ENCODE results near the gene RPS24. TPM values are rescaled to one million over a fixed set of nuclear protein-coding genes. Genes with fewer than 3 reads are reported as not detected.

The RPS24 gene
- total and polyA plus RNA-seq, 2 of the 13 experiments (the other 11 are each of a cell fraction or from before 2014, with no cell fraction given) = 2,690 to 3,319 TPM

DNA sequence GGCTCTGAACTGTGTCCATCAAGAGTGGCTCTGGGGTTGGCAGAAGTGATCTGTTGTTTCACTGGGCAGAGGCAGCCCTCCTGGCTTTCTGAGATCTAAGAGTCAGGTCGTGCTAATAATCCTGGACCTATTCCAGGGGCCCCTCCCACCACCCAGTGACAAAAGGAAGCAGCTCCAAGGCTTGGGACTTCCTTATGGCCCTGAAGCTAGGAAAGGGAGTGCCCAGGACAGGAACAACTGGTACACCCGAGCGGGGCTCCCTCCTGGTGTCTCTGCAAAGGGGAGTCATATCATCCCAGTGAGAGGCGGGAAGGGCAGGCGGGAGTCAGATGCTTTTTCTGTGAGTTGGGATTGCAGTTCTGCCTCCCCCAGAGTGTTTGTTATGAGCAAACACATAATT is 32.3 kb downstream of the RPS24 start:
- FAIRE-seq (no peak), ATAC-seq (no peak), DNase-seq (ENCODE audit: low spot score) (no peak)
- in situ Hi-C loops (cut with HindIII; ENCODE audit: extremely low pct_ligation_motif_present, low pct_unique_long_range_greater_than_20kb) = no loop called here
- Histone ChIP-seq H4K20me1 (ENCODE audit: insufficient read depth, low read length) (no peaks in the 10 kb centered on the region), H3K27me3 (ENCODE audit: control insufficient read depth in 1 of 2, insufficient read depth in 2 of 2, low read length in 2 of 2) (no peaks in the 10 kb centered on the region), H3K9me3 (ENCODE audit: low read length) (no peaks in the 10 kb centered on the region), H3K4me3 (replicated peaks in 1 of 3; ENCODE audit: insufficient read depth in 1 of 3, low read depth in 2 of 3, low read length in 3 of 3) (no peak overlapping the region), H3K36me3 (replicated peaks in 1 of 2; ENCODE audit: control insufficient read depth in 1 of 2, insufficient read depth in 2 of 2, low read length in 2 of 2) (no peaks in the 10 kb centered on the region), H2AFZ (ENCODE audit: low read length) (no peak overlapping the region), H3K4me1 (ENCODE audit: insufficient read depth, low read length) (peaks cover 32% of the 10 kb centered on the region), H3K9ac (ENCODE audit: insufficient read depth, low read depth, low read length) (no peak overlapping the region), H3K4me2 (ENCODE audit: low read depth, low read length) (no peak overlapping the region), H3K27ac (ENCODE audit: extremely low read length, insufficient read depth, low read length) (no peak overlapping the region), H3K79me2 (ENCODE audit: insufficient read depth, low read length) (no peaks in the 10 kb centered on the region)
- no peak for TF ChIP-seq ZBTB38 (CRISPR knock-in tag; IDR thresholded peaks at IDR 0.05)
- TF ChIP-seq ZNF816 (CRISPR knock-in tag; IDR thresholded peaks at IDR 0.05; ENCODE audit: borderline replicate concordance) = no peak
- no peak for TF ChIP-seq CHD4 (IDR thresholded peaks at IDR 0.05; ENCODE audit: borderline replicate concordance, low read length)
- TF ChIP-seq ZNF574 (CRISPR knock-in tag; IDR thresholded peaks at IDR 0.05) = no peak
- TF ChIP-seq, protein P1, sequence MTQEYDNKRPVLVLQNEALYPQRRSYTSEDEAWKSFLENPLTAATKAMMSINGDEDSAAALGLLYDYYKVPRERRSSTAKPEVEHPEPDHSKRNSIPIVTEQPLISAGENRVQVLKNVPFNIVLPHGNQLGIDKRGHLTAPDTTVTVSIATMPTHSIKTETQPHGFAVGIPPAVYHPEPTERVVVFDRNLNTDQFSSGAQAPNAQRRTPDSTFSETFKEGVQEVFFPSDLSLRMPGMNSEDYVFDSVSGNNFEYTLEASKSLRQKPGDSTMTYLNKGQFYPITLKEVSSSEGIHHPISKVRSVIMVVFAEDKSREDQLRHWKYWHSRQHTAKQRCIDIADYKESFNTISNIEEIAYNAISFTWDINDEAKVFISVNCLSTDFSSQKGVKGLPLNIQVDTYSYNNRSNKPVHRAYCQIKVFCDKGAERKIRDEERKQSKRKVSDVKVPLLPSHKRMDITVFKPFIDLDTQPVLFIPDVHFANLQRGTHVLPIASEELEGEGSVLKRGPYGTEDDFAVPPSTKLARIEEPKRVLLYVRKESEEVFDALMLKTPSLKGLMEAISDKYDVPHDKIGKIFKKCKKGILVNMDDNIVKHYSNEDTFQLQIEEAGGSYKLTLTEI (CRISPR knock-in tag; conservative IDR thresholded peaks at IDR 0.05) = no peak
- no peak for TF ChIP-seq EHMT2 (IDR thresholded peaks at IDR 0.05; ENCODE audit: borderline replicate concordance, low read depth, low read length)
- no peak for TF ChIP-seq ISX (CRISPR knock-in tag; conservative IDR thresholded peaks at IDR 0.05)
- TF ChIP-seq ZNF691 (CRISPR knock-in tag; IDR thresholded peaks at IDR 0.05; ENCODE audit: borderline replicate concordance, low read depth) = no peak
- TF ChIP-seq IKZF4 (CRISPR knock-in tag; IDR thresholded peaks at IDR 0.05; ENCODE audit: borderline replicate concordance, low read depth, not compliant biosample characterization) = no peak
- TF ChIP-seq POLR2A (IDR thresholded peaks at IDR 0.05; ENCODE audit: insufficient read depth in 1 of 2, low read depth in 2 of 2, low read length in 2 of 2) = no peak
- no peak for TF ChIP-seq FOXK1 (CRISPR knock-in tag; IDR thresholded peaks at IDR 0.05; ENCODE audit: borderline replicate concordance, low read depth)
- no peak for TF ChIP-seq ZNF124 (CRISPR knock-in tag; IDR thresholded peaks at IDR 0.05)
- TF ChIP-seq ADNP (CRISPR knock-in tag; IDR thresholded peaks at IDR 0.05) = no peak
- TF ChIP-seq ZNF496 (CRISPR knock-in tag; IDR thresholded peaks at IDR 0.05; ENCODE audit: insufficient replicate concordance) = no peak
- TF ChIP-seq HDAC2 (CRISPR knock-in tag; IDR thresholded peaks at IDR 0.05) = no peak
- 4% methylated on average over 3 of the region's 5 CpGs for WGBS (ENCODE audit: low lambda C conversion rate)
- BruUV-seq (replicated peaks) = no TSS peak
- intact Hi-C loops (cut with micrococcal nuclease; ENCODE audit: unreplicated experiment) = no loop called here
- POLR2A ChIA-PET = no interaction called here
- CTCF ChIA-PET (ENCODE audit: low intra/inter-chr PET ratio, low total read pairs) = no interaction called here

All from HepG2 (cell line).